Stimulated activated CD4-positive, alpha-beta T cell treated with anti-CD3 and anti-CD28 coated beads, Interleukin-1b, Interleukin-23, amount 100 ng/mL, for 48 hours (primary cell): ENCODE measurements around the gene EXOC7.
A peak's percentile ranks its signal among the peaks of the same experiment; 100 is the strongest.
"Not testable (repeated sequence)": the region's sequence is repeated elsewhere in the genome, so short reads cannot be mapped to it uniquely, and the experiment has no call there.

Source experiments
- DNase-seq: peaks from one replicate; pipeline ENCODE4 v3.0.0-alpha.2; 2020

The EXOC7 gene

GRCh38 chr17:76074390-76075363, 28.9 kb downstream of the EXOC7 start, which contains the start of gene GALR2:
GALR2 (plus strand) TSS chr17:76074781; CDS start chr17:76074884, 103 bp downstream.
- no peak for DNase-seq

GRCh38 chr17:76072148-76072858, 31.3 kb downstream of the EXOC7 start, which contains the start of gene SRP68:
SRP68 (minus strand) TSS chr17:76072517; CDS start chr17:76072491, 26 bp downstream.
- DNase-seq = peak; percentile 84

- DNase-seq = peak; percentile 42
These were observed 31.9 kb downstream of the EXOC7 start for GRCh38 chr17:76071531-76072147.

GRCh38 chr17:76065775-76066174, 37.8 kb downstream of the EXOC7 start:
- DNase-seq = no peak

GRCh38 chr17:76063875-76064546, 39.6 kb downstream of the EXOC7 start:
- peak; percentile 65 for DNase-seq

GRCh38 chr17:76058264-76058663, 45.3 kb downstream of the EXOC7 start:
- DNase-seq = not testable (repeated sequence)

- no peak for DNase-seq
These were observed 46.7 kb downstream of the EXOC7 start for GRCh38 chr17:76056882-76057281.

- DNase-seq = no peak
These were observed 49.5 kb downstream of the EXOC7 start for GRCh38 chr17:76054112-76054476.

- no peak for DNase-seq
These were observed 50.1 kb downstream of the EXOC7 start for GRCh38 chr17:76053246-76054111.

GRCh38 chr17:76051561-76051960, 52.0 kb downstream of the EXOC7 start:
- DNase-seq = no peak

GRCh38 chr17:76050538-76051467, 52.8 kb downstream of the EXOC7 start:
- no peak for DNase-seq

GRCh38 chr17:76049836-76050537, 53.6 kb downstream of the EXOC7 start:
- DNase-seq = no peak

GRCh38 chr17:76049239-76049638, 54.3 kb downstream of the EXOC7 start:
- no peak for DNase-seq

GRCh38 chr17:76048711-76049110, 54.9 kb downstream of the EXOC7 start:
- DNase-seq = no peak

GRCh38 chr17:76048025-76048605, 55.5 kb downstream of the EXOC7 start:
- DNase-seq = no peak

GRCh38 chr17:76046064-76046463, 57.5 kb downstream of the EXOC7 start:
- no peak for DNase-seq

GRCh38 chr17:76044475-76045007, 59.0 kb downstream of the EXOC7 start:
- DNase-seq = not testable (repeated sequence)

GRCh38 chr17:76042868-76043267, 60.7 kb downstream of the EXOC7 start:
- not testable (repeated sequence) for DNase-seq

- DNase-seq = no peak
These were observed 63.2 kb downstream of the EXOC7 start for GRCh38 chr17:76040376-76040775.
